ENCODE measurements around the gene TOR2A. TPM values are rescaled to one million over a fixed set of nuclear protein-coding genes. Genes with fewer than 3 reads are reported as not detected.

The TOR2A gene
- total and polyA plus RNA-seq, 2 of the 8 experiments (the other 6 are each of a cell fraction or from before 2014, with no cell fraction given) = 18.7 to 24.9 TPM

- Histone ChIP-seq H3K18ac (ENCODE audit: extremely low read depth, low read length) (no peak overlapping the region), H3K4me1 (replicated peaks in 1 of 4; ENCODE audit: control insufficient read depth in 3 of 4, insufficient read depth in 4 of 4, low read length in 3 of 4) (peaks cover 0 to 23% (median 16%) of the 10 kb centered on the region in 4 experiments; a peak in 6 of 7 replicates), H3K9ac (replicated peaks in 1 of 4; ENCODE audit: extremely low read depth in 1 of 4, low read depth in 3 of 4, low read length in 3 of 4) (no peak overlapping the region), H4K5ac (ENCODE audit: insufficient read length, low read depth, low read length) (no peak overlapping the region), H2AK5ac (ENCODE audit: low read depth, low read length) (no peak overlapping the region), H3K4me3 (ENCODE audit: extremely low read depth in 1 of 4, insufficient read depth in 2 of 4, low read depth in 3 of 4, low read length in 4 of 4) (no peak overlapping the region), H3K79me1 (ENCODE audit: low read depth, low read length) (no peaks in the 10 kb centered on the region), H2BK20ac (ENCODE audit: low read length) (0 out of 2 replicates have a peak overlapping the region, but pooled peaks have one; percentile 10), H3K4me2 (ENCODE audit: insufficient read depth in 1 of 2, low read depth in 2 of 2, low read length in 2 of 2) (no peak overlapping the region), H3K23ac (ENCODE audit: insufficient read length) (no peak overlapping the region), H2BK120ac (replicated peaks; ENCODE audit: low read depth, low read length) (no peak overlapping the region), H2BK15ac (ENCODE audit: low read length) (peak overlapping the region; percentile 4; the same call in 1 of the 2 replicates), H3K23me2 (ENCODE audit: low read depth, low read length) (peaks cover 3% of the 10 kb centered on the region; the same call in 1 of the 2 replicates), H2BK5ac (ENCODE audit: low read depth, low read length) (no peak overlapping the region), H3K4ac (replicated peaks; ENCODE audit: insufficient read length, low read depth, low read length) (no peak overlapping the region), H3K14ac (ENCODE audit: insufficient read length) (no peak overlapping the region), H3K79me2 (ENCODE audit: control insufficient read depth in 1 of 2, insufficient read depth in 2 of 2, low read length in 2 of 2) (no peaks in the 10 kb centered on the region), H3K27me3 (replicated peaks in 1 of 4; ENCODE audit: control insufficient read depth in 3 of 4, extremely low read depth in 1 of 4, insufficient read depth in 3 of 4, low read length in 3 of 4) (no peaks in the 10 kb centered on the region), H3K56ac (replicated peaks; ENCODE audit: insufficient read length, low read depth, low read length) (no peak overlapping the region), H4K91ac (replicated peaks; ENCODE audit: insufficient read length, low read length) (no peak overlapping the region), H2AFZ (ENCODE audit: low read length) (no peak overlapping the region), H4K20me1 (replicated peaks in 1 of 2; ENCODE audit: control insufficient read depth in 1 of 2, insufficient read depth in 2 of 2, low read length in 2 of 2) (no peaks in the 10 kb centered on the region), H2BK12ac (ENCODE audit: low read depth, low read length) (peak overlapping the region; percentile 83; the same call in 1 of the 2 replicates), H3K36me3 (ENCODE audit: control insufficient read depth in 2 of 4, insufficient read depth in 4 of 4, low read length in 3 of 4) (no peaks in the 10 kb centered on the region), H3K27ac (ENCODE audit: low read depth, low read length) (no peak overlapping the region), H4K8ac (ENCODE audit: extremely low read depth, insufficient read depth, low read length) (no peak overlapping the region), H3K9me3 (ENCODE audit: insufficient read depth in 2 of 2, low read depth in 1 of 2, low read length in 1 of 2) (no peaks in the 10 kb centered on the region)
- ChIA-PET CTCF (ENCODE audit: partially characterized antibody) (interaction anchor here (1.0 to 1.6 kb wide), 2 partner anchors 9 to 14 kb away, joined by 3 to 5 read pairs; partner anchors contain the start of gene TOR2A), POLR2A (ENCODE audit: partially characterized antibody) (no interaction called here)
- DNase-seq (ENCODE audit: low read depth in 1 of 2, low spot score in 2 of 2) (no peak), FAIRE-seq (no peak)
- no peak for TF ChIP-seq CHD1 (IDR thresholded peaks at IDR 0.05; ENCODE audit: low read depth, low read length)
- TF ChIP-seq SIN3A (conservative IDR thresholded peaks at IDR 0.05 in 1 of 2, IDR thresholded peaks at IDR 0.05 in 1 of 2; ENCODE audit: low read depth in 1 of 2, low read length in 2 of 2) = no peak
- TF ChIP-seq SRF (IDR thresholded peaks at IDR 0.05; ENCODE audit: low read depth, low read length) = no peak
- TF ChIP-seq HDAC2 (IDR thresholded peaks at IDR 0.05; ENCODE audit: borderline replicate concordance in 1 of 2, low read depth in 2 of 2, low read length in 2 of 2) = no peak
Observed at GRCh38 chr9:127720865-127721227, 14.2 kb downstream of the TOR2A start.
